MM.1S (cell line): ENCODE results near the gene LONRF2.
"Not testable (repeated sequence)": the region's sequence is repeated elsewhere in the genome, so short reads cannot be mapped to it uniquely, and the experiment has no call there.

Experiments
- DNase-seq: peaks from one replicate; pipeline ENCODE4 v3.0.0-alpha.2; 2015
- H2AFZ ChIP-seq: fragments of 300-600 bp; sonication (generic); 2 replicates; pipeline ENCODE4 v1.6.0; 2016; ENCODE audit warnings: antibody characterized with exemption, low read length
- H3F3A ChIP-seq: fragments of 300-600 bp; sonication (generic); 2 replicates; pipeline ENCODE4 v1.6.1; 2016; ENCODE audit warnings: mild to moderate bottlenecking, antibody characterized with exemption, low read length, moderate library complexity, mixed read lengths; ENCODE audit not compliant: insufficient read depth
- H3K27ac ChIP-seq: fragments of 300-600 bp; sonication (generic); 2 replicates; pipeline ENCODE4 v1.5.1; 2016; ENCODE audit warnings: mild to moderate bottlenecking, low read length
- H3K27me3 ChIP-seq: fragments of 300-600 bp; sonication (generic); replicated peaks from 2 replicates; pipeline ENCODE4 v1.6.0; 2016; ENCODE audit warnings: low read length; ENCODE audit not compliant: insufficient read depth
- H3K36me3 ChIP-seq: fragments of 300-600 bp; sonication (generic); replicated peaks from 2 replicates; pipeline ENCODE4 v1.6.1; 2016; ENCODE audit warnings: mild to moderate bottlenecking, low read length, mixed read lengths; ENCODE audit not compliant: insufficient read depth
- H3K4me1 ChIP-seq: fragments of 300-600 bp; sonication (generic); 2 replicates; pipeline ENCODE4 v1.6.1; 2016; ENCODE audit warnings: low read length, mixed read lengths
- H3K4me2 ChIP-seq: fragments of 300-600 bp; sonication (generic); 2 replicates; pipeline ENCODE4 v1.6.0; 2016; ENCODE audit warnings: low read depth, low read length
- H3K4me3 ChIP-seq: fragments of 300-600 bp; sonication (generic); 2 replicates; pipeline ENCODE4 v1.5.1; 2016; ENCODE audit warnings: low read length, mixed read lengths
- H3K79me2 ChIP-seq: fragments of 300-600 bp; sonication (generic); 2 replicates; pipeline ENCODE4 v1.6.1; 2016; ENCODE audit warnings: mixed run types, low read length, mixed read lengths
- H3K9ac ChIP-seq: fragments of 300-600 bp; sonication (generic); 2 replicates; pipeline ENCODE4 v1.6.1; 2016; ENCODE audit warnings: low read length, mixed read lengths
- H3K9me2 ChIP-seq: fragments of 300-600 bp; sonication (generic); replicated peaks from 2 replicates; pipeline ENCODE4 v1.6.1; 2016; ENCODE audit warnings: mild to moderate bottlenecking, low read length, mixed read lengths; ENCODE audit not compliant: insufficient read depth
- H3K9me3 ChIP-seq: fragments of 300-600 bp; sonication (generic); replicated peaks from 2 replicates; pipeline ENCODE4 v1.6.1; 2016; ENCODE audit warnings: mild to moderate bottlenecking, low read length, mixed read lengths; ENCODE audit not compliant: insufficient read depth
- H4K20me1 ChIP-seq: fragments of 300-600 bp; sonication (generic); 2 replicates; pipeline ENCODE4 v1.6.1; 2016; ENCODE audit warnings: mild to moderate bottlenecking, low read length, moderate library complexity, mixed read lengths; ENCODE audit not compliant: insufficient read depth
- CTCF ChIP-seq: fragments of 300-600 bp; sonication (generic); IDR thresholded peaks from 2 replicates; pipeline ENCODE4 v1.5.1; 2016; ENCODE audit warnings: antibody characterized with exemption, low read length, mixed read lengths
- EZH2 ChIP-seq: fragments of 300-600 bp; sonication (generic); optimal IDR thresholded peaks from 2 replicates; pipeline ENCODE3; 2017; ENCODE audit warnings: low read depth, mild to moderate bottlenecking, antibody characterized with exemption, low read length, mixed read lengths
- EZH2phosphoT487 ChIP-seq: fragments of 300-600 bp; sonication (generic); IDR thresholded peaks from 2 replicates; pipeline ENCODE4 v1.6.1; 2018; ENCODE audit warnings: antibody characterized with exemption, low read length

Gene LONRF2

DNA sequence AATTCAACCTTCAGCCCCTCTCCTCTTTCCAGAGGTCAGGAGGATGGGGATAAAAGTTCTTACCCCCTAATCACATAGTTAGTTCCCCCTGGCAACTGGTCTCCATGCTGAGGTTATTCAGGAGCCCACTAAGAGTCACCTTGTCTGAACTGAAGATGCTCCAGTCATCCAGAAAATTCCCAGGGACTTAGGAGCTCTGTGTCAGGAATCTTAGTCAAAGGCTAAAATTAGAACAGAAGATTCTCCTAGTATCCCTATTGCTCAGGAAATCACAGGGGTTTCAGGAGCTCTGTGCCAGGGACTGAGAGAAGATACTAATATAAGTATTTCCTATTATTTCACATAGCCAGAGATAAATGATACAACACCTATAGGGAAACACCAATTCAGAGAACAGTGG, 37.3 kb upstream of the LONRF2 start:
- Histone ChIP-seq H3K9ac (no peak overlapping the region), H3K9me3 (no peaks in the 10 kb centered on the region), H3K27me3 (no peaks in the 10 kb centered on the region), H3K36me3 (no peaks in the 10 kb centered on the region), H2AFZ (no peak overlapping the region), H3K27ac (no peak overlapping the region), H3K9me2 (no peaks in the 10 kb centered on the region), H3F3A (no peaks in the 10 kb centered on the region), H3K79me2 (no peaks in the 10 kb centered on the region), H3K4me1 (no peaks in the 10 kb centered on the region), H3K4me2 (no peak overlapping the region), H4K20me1 (no peaks in the 10 kb centered on the region), H3K4me3 (no peak overlapping the region)
- TF ChIP-seq EZH2, result no peak
- no peak for TF ChIP-seq CTCF
- TF ChIP-seq EZH2phosphoT487, result no peak
- DNase-seq, result no peak

DNA sequence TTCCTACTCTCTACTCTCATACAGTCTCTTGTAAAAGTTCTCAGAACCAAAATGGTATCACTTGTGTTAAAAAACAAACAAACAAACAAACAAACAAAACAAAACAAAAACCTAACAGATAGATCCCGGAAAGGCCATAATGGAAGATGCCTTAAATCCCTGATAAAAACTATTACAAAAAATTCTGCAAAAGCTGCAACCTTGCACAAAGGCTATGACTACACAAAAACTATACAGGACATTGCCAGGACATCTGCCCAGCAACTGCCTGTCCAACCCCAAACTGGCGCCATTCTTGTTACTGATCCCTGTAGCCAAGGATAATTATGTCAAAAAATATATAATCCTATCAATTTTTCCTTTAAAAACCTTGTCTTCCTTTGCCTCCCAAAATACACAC, 36.3 kb upstream of the LONRF2 start:
- no peaks in the 10 kb centered on the region for H3K4me1 ChIP-seq
- no peaks in the 10 kb centered on the region for H3F3A ChIP-seq
- no peak overlapping the region for H3K4me2 ChIP-seq
- TF ChIP-seq EZH2phosphoT487 (no peak), CTCF (no peak), EZH2 (no peak)
- no peaks in the 10 kb centered on the region for H3K79me2 ChIP-seq
- H2AFZ ChIP-seq, result no peak overlapping the region
- H3K4me3 ChIP-seq, result no peak overlapping the region
- no peaks in the 10 kb centered on the region for H4K20me1 ChIP-seq
- no peaks in the 10 kb centered on the region for H3K9me3 ChIP-seq
- no peaks in the 10 kb centered on the region for H3K27me3 ChIP-seq
- no peak overlapping the region for H3K27ac ChIP-seq
- no peaks in the 10 kb centered on the region for H3K36me3 ChIP-seq
- no peak overlapping the region for H3K9ac ChIP-seq
- DNase-seq, result no peak
- no peaks in the 10 kb centered on the region for H3K9me2 ChIP-seq

DNA sequence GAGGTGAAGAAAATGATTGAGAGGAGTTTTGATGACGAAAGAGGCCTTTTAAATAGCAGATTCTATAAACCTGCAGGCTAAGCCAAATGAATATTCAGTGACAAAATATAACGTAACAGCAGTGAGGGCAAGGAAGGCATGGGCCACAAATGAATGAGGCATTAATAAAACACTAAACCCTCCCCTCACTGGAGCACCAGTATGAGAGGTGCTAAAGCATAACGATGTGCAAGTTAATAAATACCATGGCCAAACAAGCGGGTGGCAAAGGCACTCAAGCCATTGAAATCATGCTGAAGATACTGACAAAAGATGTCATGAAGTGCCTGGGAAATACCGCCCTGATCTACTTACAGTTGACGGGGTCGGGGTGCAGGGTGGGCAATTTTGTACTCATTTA, 30.2 kb upstream of the LONRF2 start:
- no peak overlapping the region for H2AFZ ChIP-seq
- no peak overlapping the region for H3K4me3 ChIP-seq
- no peak overlapping the region for H3K4me2 ChIP-seq
- no peaks in the 10 kb centered on the region for H3K4me1 ChIP-seq
- no peaks in the 10 kb centered on the region for H3K36me3 ChIP-seq
- no peaks in the 10 kb centered on the region for H3K9me3 ChIP-seq
- H3K27ac ChIP-seq, result no peak overlapping the region
- H3K27me3 ChIP-seq, result no peaks in the 10 kb centered on the region
- H4K20me1 ChIP-seq, result no peaks in the 10 kb centered on the region
- no peaks in the 10 kb centered on the region for H3K9me2 ChIP-seq
- TF ChIP-seq EZH2phosphoT487 (no peak), EZH2 (no peak)
- no peaks in the 10 kb centered on the region for H3K79me2 ChIP-seq
- H3F3A ChIP-seq, result no peaks in the 10 kb centered on the region
- DNase-seq, result no peak
- H3K9ac ChIP-seq, result no peak overlapping the region

DNA sequence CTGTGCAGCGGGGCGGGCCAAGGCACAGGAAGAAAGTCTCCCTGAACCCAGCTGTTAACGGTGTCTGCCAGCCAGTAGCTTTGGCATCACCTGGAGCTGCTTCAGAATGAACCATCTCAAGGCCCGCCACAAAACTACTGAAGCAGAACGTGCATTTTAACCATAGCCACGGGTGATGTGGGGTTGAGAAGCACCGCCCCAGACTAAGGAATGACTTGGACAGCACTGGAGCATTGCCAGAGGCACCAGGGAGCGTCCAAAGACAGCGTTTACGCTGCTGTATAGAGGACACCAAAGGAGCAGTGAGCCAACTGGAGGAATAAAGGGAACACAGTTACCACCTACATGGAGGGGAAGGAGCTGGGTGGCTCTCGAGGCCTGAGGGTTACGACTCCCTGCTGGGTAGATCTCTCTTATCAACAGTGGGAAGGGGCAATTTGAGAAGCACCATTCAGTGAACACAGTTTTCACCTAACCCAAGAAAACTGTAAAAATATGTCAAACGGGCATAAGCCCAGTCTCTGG, 28.4 kb upstream of the LONRF2 start:
- Histone ChIP-seq H3K4me3 (no peak overlapping the region), H3K9me3 (no peaks in the 10 kb centered on the region), H3K79me2 (no peaks in the 10 kb centered on the region), H3F3A (no peaks in the 10 kb centered on the region), H4K20me1 (no peaks in the 10 kb centered on the region), H3K4me2 (no peak overlapping the region), H3K9me2 (no peaks in the 10 kb centered on the region), H3K9ac (no peak overlapping the region), H3K36me3 (no peaks in the 10 kb centered on the region), H3K27me3 (no peaks in the 10 kb centered on the region), H3K27ac (no peak overlapping the region), H2AFZ (no peak overlapping the region), H3K4me1 (no peaks in the 10 kb centered on the region)
- no peak for DNase-seq
- no peak for TF ChIP-seq EZH2phosphoT487
- no peak for TF ChIP-seq CTCF
- no peak for TF ChIP-seq EZH2

GRCh38 chr2:100345144-100345543, 22.8 kb upstream of the LONRF2 start:
- H3K9me3 ChIP-seq, H3K4me1 ChIP-seq, DNase-seq, H3K27ac ChIP-seq, H4K20me1 ChIP-seq, H3K4me3 ChIP-seq, H3K9ac ChIP-seq, H3K4me2 ChIP-seq, H3K27me3 ChIP-seq, H2AFZ ChIP-seq, H3K36me3 ChIP-seq, H3K9me2 ChIP-seq, H3F3A ChIP-seq, H3K79me2 ChIP-seq: not testable (repeated sequence)
